Neural crest cell (in vitro differentiated cells): Measurements from ENCODE around the gene INHBB. TPM values are rescaled to one million over a fixed set of nuclear protein-coding genes. Genes with fewer than 3 reads are reported as not detected.

ENCODE experiments used
- DNase-seq: peaks from one replicate; pipeline ENCODE4 v3.0.0; 2021; ENCODE audit warnings: low read depth, mixed read lengths, low spot score
- H3K27ac Mint-ChIP-seq: one replicate; pipeline ENCODE4 v1.8.0; 2021; ENCODE audit warnings: mild to moderate bottlenecking, mixed read lengths; ENCODE audit not compliant: unreplicated experiment
- H3K27me3 Mint-ChIP-seq: 2 replicates; pipeline ENCODE4 v1.8.0; 2021; ENCODE audit warnings: low read depth, mild to moderate bottlenecking, mixed read lengths
- H3K36me3 Mint-ChIP-seq: 2 replicates; pipeline ENCODE4 v1.8.0; 2021; ENCODE audit warnings: low read depth, mild to moderate bottlenecking, mixed read lengths
- H3K4me1 Mint-ChIP-seq: 2 replicates; pipeline ENCODE4 v1.8.0; 2021; ENCODE audit warnings: mixed read lengths
- H3K4me3 Mint-ChIP-seq: one replicate; pipeline ENCODE4 v1.8.0; 2021; ENCODE audit warnings: mild to moderate bottlenecking, mixed read lengths
- H3K9me3 Mint-ChIP-seq: 2 replicates; pipeline ENCODE4 v1.8.0; 2021; ENCODE audit warnings: mixed read lengths
- total RNA-seq: library from RNA; stranded (reverse); gene quantifications from 2 replicates; pipeline ENCODE4 v1.2.1, GENCODE V29; 2021
- TF ChIP-seq, protein P1 (sequence below): fragments of 200-600 bp; sonication (generic); conservative IDR thresholded peaks from 2 replicates; pipeline ENCODE4 v1.5.0; 2021; ENCODE audit warnings: antibody characterized with exemption, mild to moderate bottlenecking

Gene INHBB
- total RNA-seq, 1 donor from 2014 or later = 0.49 TPM

DNA sequence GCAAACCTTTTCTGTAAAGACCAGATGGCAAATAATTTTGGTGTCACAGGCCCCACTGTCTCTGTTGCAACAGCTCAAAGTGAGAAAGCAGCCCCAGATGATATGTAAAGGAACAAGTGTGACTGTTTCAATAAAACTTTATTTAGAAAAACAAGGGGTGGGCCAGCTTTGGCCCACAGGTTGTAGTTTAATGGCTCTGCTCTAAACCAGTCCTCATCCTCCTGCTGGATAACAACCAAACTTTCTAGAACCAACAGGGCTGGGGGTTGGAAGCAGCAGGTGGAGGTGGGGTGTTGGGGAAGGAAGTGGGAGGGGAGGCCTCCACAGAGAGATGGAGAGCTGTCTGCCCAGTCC, 28.8 kb upstream of the INHBB start:
- H3K27ac Mint-ChIP-seq = no peak overlapping the region
- H3K4me1 Mint-ChIP-seq = peaks cover 11% of the 10 kb centered on the region
- no peak overlapping the region for H3K4me3 Mint-ChIP-seq
- DNase-seq = no peak
- H3K9me3 Mint-ChIP-seq = no peaks in the 10 kb centered on the region
- no peaks in the 10 kb centered on the region for H3K36me3 Mint-ChIP-seq
- TF ChIP-seq, protein P1, sequence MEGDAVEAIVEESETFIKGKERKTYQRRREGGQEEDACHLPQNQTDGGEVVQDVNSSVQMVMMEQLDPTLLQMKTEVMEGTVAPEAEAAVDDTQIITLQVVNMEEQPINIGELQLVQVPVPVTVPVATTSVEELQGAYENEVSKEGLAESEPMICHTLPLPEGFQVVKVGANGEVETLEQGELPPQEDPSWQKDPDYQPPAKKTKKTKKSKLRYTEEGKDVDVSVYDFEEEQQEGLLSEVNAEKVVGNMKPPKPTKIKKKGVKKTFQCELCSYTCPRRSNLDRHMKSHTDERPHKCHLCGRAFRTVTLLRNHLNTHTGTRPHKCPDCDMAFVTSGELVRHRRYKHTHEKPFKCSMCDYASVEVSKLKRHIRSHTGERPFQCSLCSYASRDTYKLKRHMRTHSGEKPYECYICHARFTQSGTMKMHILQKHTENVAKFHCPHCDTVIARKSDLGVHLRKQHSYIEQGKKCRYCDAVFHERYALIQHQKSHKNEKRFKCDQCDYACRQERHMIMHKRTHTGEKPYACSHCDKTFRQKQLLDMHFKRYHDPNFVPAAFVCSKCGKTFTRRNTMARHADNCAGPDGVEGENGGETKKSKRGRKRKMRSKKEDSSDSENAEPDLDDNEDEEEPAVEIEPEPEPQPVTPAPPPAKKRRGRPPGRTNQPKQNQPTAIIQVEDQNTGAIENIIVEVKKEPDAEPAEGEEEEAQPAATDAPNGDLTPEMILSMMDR = no peak
- peaks cover 32% of the 10 kb centered on the region for H3K27me3 Mint-ChIP-seq

DNA sequence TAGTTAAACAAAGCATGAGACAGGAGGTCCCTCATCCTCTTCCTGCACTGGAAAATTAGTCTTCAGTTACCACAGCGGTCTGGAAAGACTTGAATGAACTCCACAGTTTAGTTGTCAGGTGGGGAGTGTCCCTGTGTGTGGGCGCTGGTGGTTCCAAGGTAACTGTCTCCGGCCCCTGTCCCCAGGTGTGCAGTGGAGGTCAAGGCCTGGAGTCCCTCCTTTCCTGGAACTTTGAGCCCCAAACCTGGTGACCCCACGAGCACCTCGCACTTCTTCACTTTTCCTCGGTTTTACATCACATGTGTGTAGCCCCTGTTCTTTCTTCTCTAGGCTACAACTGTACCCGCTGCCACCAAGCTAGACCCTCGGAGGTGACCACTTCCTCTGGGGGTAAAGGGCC, 28.0 kb upstream of the INHBB start:
- Mint-ChIP-seq H3K27me3 (peaks cover 25% of the 10 kb centered on the region), H3K27ac (no peak overlapping the region), H3K4me3 (no peak overlapping the region), H3K4me1 (peaks cover 5% of the 10 kb centered on the region), H3K36me3 (no peaks in the 10 kb centered on the region), H3K9me3 (no peaks in the 10 kb centered on the region)
- TF ChIP-seq, protein P1 = no peak
- no peak for DNase-seq

DNA sequence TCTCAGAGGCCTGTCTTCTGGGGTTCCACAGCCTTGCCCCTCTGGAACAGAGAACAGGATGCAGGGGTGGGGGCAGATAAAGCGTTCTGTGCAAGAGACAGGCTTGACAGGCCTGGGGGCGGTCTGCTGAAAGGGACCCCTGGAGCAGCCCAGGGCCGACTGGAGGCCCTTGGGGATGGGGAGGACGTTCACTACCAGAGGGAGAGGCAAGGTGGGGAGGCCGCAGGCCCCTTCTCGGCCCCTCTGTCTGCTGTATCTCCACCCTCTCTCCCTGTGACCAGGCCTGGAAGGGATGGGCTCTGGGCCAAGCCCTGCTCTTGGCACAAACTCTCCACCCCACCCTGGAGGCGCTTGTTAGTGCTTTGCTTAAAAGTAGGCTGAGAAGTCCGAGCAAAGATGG, 27.3 kb upstream of the INHBB start:
- Mint-ChIP-seq H3K9me3 (no peaks in the 10 kb centered on the region), H3K27me3 (peaks cover 21% of the 10 kb centered on the region), H3K4me3 (no peak overlapping the region), H3K36me3 (no peaks in the 10 kb centered on the region), H3K27ac (no peak overlapping the region), H3K4me1 (no peaks in the 10 kb centered on the region)
- DNase-seq = no peak
- TF ChIP-seq, protein P1 = no peak

DNA sequence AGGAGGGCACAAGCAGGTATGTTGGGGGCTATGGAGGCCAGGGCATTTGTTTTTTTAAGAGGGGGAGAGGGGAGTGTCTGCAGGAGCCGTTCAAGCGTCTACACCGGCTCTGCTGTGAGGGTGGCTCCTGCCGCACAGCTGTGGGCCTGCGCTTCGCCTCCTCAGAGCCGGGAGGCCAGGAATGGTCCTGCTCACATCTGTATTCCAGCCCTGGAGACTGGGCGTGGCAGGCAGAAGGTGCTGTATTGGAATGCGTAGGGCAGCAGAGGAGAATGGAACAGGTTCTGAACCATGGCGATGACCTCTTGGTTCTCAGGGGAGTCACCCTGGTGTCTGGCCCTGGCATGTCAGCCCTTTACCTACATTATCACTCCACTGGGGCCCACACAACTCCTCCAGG, 26.8 kb upstream of the INHBB start:
- H3K4me3 Mint-ChIP-seq = no peak overlapping the region
- no peaks in the 10 kb centered on the region for H3K4me1 Mint-ChIP-seq
- H3K27ac Mint-ChIP-seq = no peak overlapping the region
- H3K27me3 Mint-ChIP-seq = peaks cover 19% of the 10 kb centered on the region
- H3K9me3 Mint-ChIP-seq = no peaks in the 10 kb centered on the region
- no peak for DNase-seq
- TF ChIP-seq, protein P1 = no peak
- H3K36me3 Mint-ChIP-seq = no peaks in the 10 kb centered on the region

DNA sequence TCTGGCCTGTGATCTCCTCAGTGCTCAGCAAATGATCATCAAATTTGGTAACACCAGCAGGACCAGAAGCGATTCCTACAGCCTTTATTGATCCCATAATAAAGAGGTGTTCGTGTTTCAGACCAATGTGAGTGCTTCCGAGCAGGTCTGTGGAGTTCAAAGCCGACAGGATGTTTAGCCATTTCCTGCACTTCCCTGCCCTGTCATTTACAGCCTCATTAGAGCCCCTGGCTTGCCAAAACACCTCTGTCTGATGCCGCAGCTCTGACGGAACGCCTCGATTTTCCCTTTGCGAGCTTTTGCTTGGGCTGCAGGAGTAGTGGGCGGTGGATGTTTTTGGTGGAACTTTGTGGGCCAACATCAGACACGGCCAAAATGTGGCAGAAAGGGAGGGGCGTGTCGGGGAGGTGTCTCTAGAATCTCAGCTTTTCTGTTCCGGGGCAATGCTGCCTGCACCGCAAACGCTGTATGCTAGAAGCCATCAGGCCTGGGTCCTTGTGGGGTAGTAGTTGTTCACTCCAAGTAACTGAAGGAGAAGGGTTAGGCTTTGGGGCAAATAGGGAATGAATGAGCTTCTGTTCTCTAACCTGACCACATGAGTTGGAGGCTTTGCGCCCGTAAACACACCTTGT, 26.1 kb upstream of the INHBB start:
- peaks cover 13% of the 10 kb centered on the region for H3K27me3 Mint-ChIP-seq
- H3K4me3 Mint-ChIP-seq = no peak overlapping the region
- H3K36me3 Mint-ChIP-seq = no peaks in the 10 kb centered on the region
- no peak overlapping the region for H3K27ac Mint-ChIP-seq
- no peaks in the 10 kb centered on the region for H3K9me3 Mint-ChIP-seq
- TF ChIP-seq, protein P1 = no peak
- no peaks in the 10 kb centered on the region for H3K4me1 Mint-ChIP-seq
- DNase-seq = no peak
